Endothelial cell of umbilical vein (primary cell): Measurements from ENCODE around the gene LAMC1. TPM values are rescaled to one million over a fixed set of nuclear protein-coding genes. Genes with fewer than 3 reads are reported as not detected.

Experiments
- BruUV-seq: library from RNA; stranded (reverse); fragments of 400-500 nt; replicated peaks from 2 replicates; lab custom pipeline; 2021; lab: Mats Ljungman, UMichigan
- CTCF ChIA-PET: fragments of 300-600, 350-600 bp; sonication (Branson Sonifier 250); formaldehyde crosslinking; loops from one replicate; lab custom pipeline; 2021; ENCODE audit warnings: antibody characterized with exemption, inconsistent platforms; lab: Charles Lee
- POLR2A ChIA-PET: fragments of 300-600, 350-600 bp; sonication (Branson Sonifier 250); formaldehyde crosslinking; loops from one replicate; lab custom pipeline; 2021; ENCODE audit warnings: antibody characterized with exemption, inconsistent platforms; lab: Charles Lee
- DNase-seq: peaks from one replicate; pipeline ENCODE4 v3.0.0-alpha.2; 2011; ENCODE audit warnings: low read depth, low spot score
- FAIRE-seq: peaks from 2 replicates; lab custom pipeline; 2011; peaks lifted over from hg19 to GRCh38; lab: Jason Lieb, UNC
- H2AFZ ChIP-seq: 2 replicates; pipeline ENCODE4 v1.6.0; 2012; ENCODE audit warnings: low read depth, low read length, control low read depth, inconsistent platforms
- H3K27ac ChIP-seq: 2 replicates; pipeline ENCODE4 v1.5.1; 2011; ENCODE audit warnings: low read depth, mild to moderate bottlenecking, control low read depth, low read length, moderate library complexity; ENCODE audit not compliant: insufficient read depth
- H3K27me3 ChIP-seq, 2 experiments: 2 replicates each; pipeline versions ENCODE4 v1.6.0 to v1.6.1; 2011; ENCODE audit warnings: low read length in 2 of 2, mixed read lengths in 1 of 2; ENCODE audit not compliant: control insufficient read depth in 2 of 2, insufficient read depth in 2 of 2
- H3K36me3 ChIP-seq, 2 experiments: 2 replicates in 1 of 2; 3 replicates in 1 of 2; pipeline ENCODE4 v1.5.1; 2011; ENCODE audit warnings: low read length in 2 of 2, mild to moderate bottlenecking in 1 of 2, moderate library complexity in 1 of 2; ENCODE audit not compliant: control insufficient read depth in 2 of 2, insufficient read depth in 2 of 2; ENCODE audit errors: extremely low read depth in 1 of 2
- H3K4me1 ChIP-seq: 3 replicates; pipeline ENCODE4 v1.5.1; 2011; ENCODE audit warnings: mild to moderate bottlenecking, low read length; ENCODE audit not compliant: control insufficient read depth, insufficient read depth; ENCODE audit errors: extremely low read depth
- H3K4me2 ChIP-seq: 2 replicates; pipeline ENCODE4 v1.6.1; 2011; ENCODE audit warnings: low read length, control low read depth, mixed read lengths; ENCODE audit not compliant: insufficient read depth
- H3K4me3 ChIP-seq, 3 experiments: fragments of 200-600 bp in 1 of 3; sonication (generic), shearing (Covaris generic) in 1 of 3; replicated peaks in 1 of 3; 2 replicates each; pipeline ENCODE4 v1.5.1; 2011 to 2016; ENCODE audit warnings: control low read depth in 3 of 3, low read length in 3 of 3, mild to moderate bottlenecking in 2 of 3, inconsistent platforms in 1 of 3, low read depth in 1 of 3, moderate library complexity in 1 of 3; ENCODE audit not compliant: insufficient read depth in 1 of 3
- H3K79me2 ChIP-seq: 2 replicates; pipeline ENCODE4 v1.6.0; 2012; ENCODE audit warnings: low read length, inconsistent platforms; ENCODE audit not compliant: control insufficient read depth, insufficient read depth
- H3K9ac ChIP-seq: replicated peaks from 2 replicates; pipeline ENCODE3; 2011; ENCODE audit warnings: low read length, control low read depth; ENCODE audit not compliant: insufficient read depth; ENCODE audit errors: extremely low read depth
- H3K9me1 ChIP-seq: replicated peaks from 3 replicates; pipeline ENCODE4 v1.6.0; 2011; ENCODE audit warnings: mild to moderate bottlenecking, low read length; ENCODE audit not compliant: control insufficient read depth, insufficient read depth; ENCODE audit errors: extremely low read depth
- H3K9me3 ChIP-seq: replicated peaks from 2 replicates; pipeline ENCODE4 v1.5.1; 2012; ENCODE audit warnings: low read length, inconsistent platforms; ENCODE audit not compliant: control insufficient read depth, insufficient read depth
- H4K20me1 ChIP-seq: replicated peaks from 2 replicates; pipeline ENCODE3; 2011; ENCODE audit warnings: mild to moderate bottlenecking, low read length; ENCODE audit not compliant: control insufficient read depth, insufficient read depth; ENCODE audit errors: extremely low read depth
- FOS ChIP-seq: IDR thresholded peaks from 2 replicates; pipeline ENCODE4 v1.6.1; 2011; ENCODE audit warnings: mild to moderate bottlenecking, low read length, moderate library complexity, borderline replicate concordance; ENCODE audit not compliant: insufficient read depth
- GATA2 ChIP-seq: IDR thresholded peaks from 2 replicates; pipeline ENCODE4 v1.7.0; 2011; ENCODE audit warnings: low read depth, mild to moderate bottlenecking, moderate library complexity, mixed read lengths, low read length; ENCODE audit not compliant: insufficient read length, insufficient read depth
- JUN ChIP-seq: IDR thresholded peaks from 2 replicates; pipeline ENCODE4 v1.6.1; 2011; ENCODE audit warnings: borderline replicate concordance, low read depth; ENCODE audit not compliant: insufficient read length, insufficient read depth
- MAX ChIP-seq: IDR thresholded peaks from 2 replicates; pipeline ENCODE4 v1.6.1; 2011; ENCODE audit not compliant: insufficient read depth, insufficient read length
- MYC ChIP-seq: IDR thresholded peaks from one replicate; pipeline ENCODE4 v1.6.1; 2011; ENCODE audit warnings: mild to moderate bottlenecking, low read depth, low read length
- POLR2A ChIP-seq: IDR thresholded peaks from 2 replicates; pipeline ENCODE4 v1.6.1; 2012; ENCODE audit warnings: low read depth, mild to moderate bottlenecking, control low read depth, low read length
- POLR2AphosphoS5 ChIP-seq: IDR thresholded peaks from 2 replicates; pipeline ENCODE4 v1.6.1; 2012; ENCODE audit warnings: low read depth, mild to moderate bottlenecking, control low read depth, low read length, moderate library complexity; ENCODE audit not compliant: insufficient read depth
- dilution Hi-C: fragments of 300-500 bp; cut with MboI; formaldehyde crosslinking; loops from one replicate; pipeline ENCODE4 v1.15.0; 2019; ENCODE audit warnings: low sequenced_read_pairs; ENCODE audit not compliant: extremely low pct_ligation_motif_present
- intact Hi-C: fragments of 100-400 bp; cut with micrococcal nuclease; formaldehyde crosslinking; loops from one replicate; pipeline ENCODE4 v1.10.0; 2022
- polyA plus RNA-seq, 4 experiments: library from polyadenylated mRNA; depleted of rRNA in 3 of 4; stranded (reverse) in 3 of 4; unstranded in 1 of 4; fragments of >200 nt; gene quantifications; 2 replicates each; pipeline versions ENCODE4 v1.2.1 to v1.2.3, GENCODE V29; 2011 to 2012; ENCODE audit warnings: missing spikeins in 1 of 4
- total RNA-seq: library from RNA; stranded (reverse); gene quantifications from 2 replicates; pipeline ENCODE4 v1.2.3, GENCODE V29; 2021
- TF ChIP-seq, protein P1 (sequence below), 2 donors: IDR thresholded peaks; 1 replicate in 1 of 2; 2 replicates in 1 of 2; pipeline ENCODE4 v1.5.1; 2011; ENCODE audit warnings: low read length in 2 of 2, mild to moderate bottlenecking in 2 of 2, moderate library complexity in 2 of 2, control low read depth in 1 of 2, inconsistent platforms in 1 of 2, low read depth in 1 of 2; ENCODE audit not compliant: insufficient read depth in 1 of 2; ENCODE audit errors: extremely low read depth in 1 of 2

The LAMC1 gene
- total and polyA plus RNA-seq, 2 donors (not counting 3 experiments of a cell fraction or from before 2014, with no cell fraction given) = 92.5 to 216 TPM

DNA sequence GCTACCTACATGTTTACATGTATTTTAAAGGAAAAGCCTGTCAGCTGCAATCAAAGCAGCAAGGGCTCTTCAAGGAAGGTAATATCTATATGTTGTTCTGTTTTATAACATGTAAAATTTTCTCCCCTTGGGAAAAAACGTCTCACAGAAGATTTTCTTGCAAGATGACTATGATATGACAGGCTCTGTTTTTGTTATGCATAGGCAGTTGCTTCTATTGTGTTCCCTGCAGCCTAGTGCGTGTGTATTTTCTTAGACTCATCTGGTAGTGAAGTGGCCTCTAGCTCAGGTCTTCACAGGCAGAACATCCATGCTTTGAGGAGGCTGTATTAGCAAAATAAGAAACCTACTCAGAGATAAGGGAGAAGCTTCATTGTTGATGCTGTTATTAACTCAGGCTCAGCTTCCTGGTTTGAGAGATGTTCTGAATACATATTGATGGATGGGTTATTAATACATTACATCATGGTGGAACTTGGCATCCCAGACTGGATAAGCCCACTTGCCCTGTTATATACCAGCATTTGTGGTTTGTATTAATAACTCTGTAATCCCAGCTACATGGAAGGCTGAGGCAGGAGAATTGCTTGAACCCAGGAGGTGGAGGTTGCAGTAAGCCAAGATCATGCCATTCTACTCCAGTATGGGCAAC is 35.8 kb downstream of the LAMC1 start:
- H3K4me1 ChIP-seq = peaks cover 24% of the 10 kb centered on the region
- no peak overlapping the region for H3K4me2 ChIP-seq
- CTCF ChIA-PET = interaction anchor here (1.0 to 1.1 kb wide), 2 partner anchors 11 to 22 kb away, joined by 4 to 5 read pairs; no protein-coding TSS in a partner anchor
- FAIRE-seq (no peak), DNase-seq (peak; percentile 50)
- H3K27ac ChIP-seq = peak overlapping the region; percentile 85
- no peaks in the 10 kb centered on the region for H4K20me1 ChIP-seq
- no peaks in the 10 kb centered on the region for H3K27me3 ChIP-seq
- intact Hi-C loops = no loop called here
- no peaks in the 10 kb centered on the region for H3K9me3 ChIP-seq
- POLR2A ChIA-PET = no interaction called here
- H3K36me3 ChIP-seq = no peaks in the 10 kb centered on the region
- dilution Hi-C loops = no loop called here
- BruUV-seq = no TSS peak
- peaks cover 91% of the 10 kb centered on the region for H3K79me2 ChIP-seq
- no peak for TF ChIP-seq MAX
- TF ChIP-seq FOS = no peak
- TF ChIP-seq POLR2AphosphoS5 = no peak
- TF ChIP-seq MYC = no peak
- TF ChIP-seq POLR2A = no peak
- TF ChIP-seq GATA2 = no peak
- TF ChIP-seq, protein P1, sequence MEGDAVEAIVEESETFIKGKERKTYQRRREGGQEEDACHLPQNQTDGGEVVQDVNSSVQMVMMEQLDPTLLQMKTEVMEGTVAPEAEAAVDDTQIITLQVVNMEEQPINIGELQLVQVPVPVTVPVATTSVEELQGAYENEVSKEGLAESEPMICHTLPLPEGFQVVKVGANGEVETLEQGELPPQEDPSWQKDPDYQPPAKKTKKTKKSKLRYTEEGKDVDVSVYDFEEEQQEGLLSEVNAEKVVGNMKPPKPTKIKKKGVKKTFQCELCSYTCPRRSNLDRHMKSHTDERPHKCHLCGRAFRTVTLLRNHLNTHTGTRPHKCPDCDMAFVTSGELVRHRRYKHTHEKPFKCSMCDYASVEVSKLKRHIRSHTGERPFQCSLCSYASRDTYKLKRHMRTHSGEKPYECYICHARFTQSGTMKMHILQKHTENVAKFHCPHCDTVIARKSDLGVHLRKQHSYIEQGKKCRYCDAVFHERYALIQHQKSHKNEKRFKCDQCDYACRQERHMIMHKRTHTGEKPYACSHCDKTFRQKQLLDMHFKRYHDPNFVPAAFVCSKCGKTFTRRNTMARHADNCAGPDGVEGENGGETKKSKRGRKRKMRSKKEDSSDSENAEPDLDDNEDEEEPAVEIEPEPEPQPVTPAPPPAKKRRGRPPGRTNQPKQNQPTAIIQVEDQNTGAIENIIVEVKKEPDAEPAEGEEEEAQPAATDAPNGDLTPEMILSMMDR (IDR thresholded peaks at IDR 0.05; ENCODE audit: extremely low read depth in 1 of 2, insufficient read depth in 1 of 2, low read depth in 1 of 2, low read length in 2 of 2) = no peak
- no peak for TF ChIP-seq JUN
- no peaks in the 10 kb centered on the region for H3K9me1 ChIP-seq
- no peak overlapping the region for H3K4me3 ChIP-seq
- H3K9ac ChIP-seq = peak overlapping the region; percentile 2
- H2AFZ ChIP-seq = no peak overlapping the region
